Gastrocnemius medialis (tissue), 4 donors: ENCODE data around the gene GAREM1. TPM values are rescaled to one million over a fixed set of nuclear protein-coding genes. Genes with fewer than 3 reads are reported as not detected.

ENCODE experiments used
- ATAC-seq, 2 donors: fragments of 150-250 bp; one replicate each; pipeline ENCODE4 v1.9.1; 2016
- DNase-seq, 2 donors: peaks; one replicate each; pipeline ENCODE4 v3.0.0-alpha.2; 2019
- H3K27ac ChIP-seq, 4 donors: fragments of 200-600 bp; sonication (generic); 1 replicate in 1 of 4; 2 replicates in 3 of 4; pipeline ENCODE4 v1.5.1; 2016 to 2018; ENCODE audit warnings: mild to moderate bottlenecking in 2 of 4, moderate library complexity in 1 of 4
- H3K27me3 ChIP-seq, 3 donors: fragments of 200-600 bp; sonication (generic) in 2 of 3; 1 replicate in 1 of 3; 2 replicates in 2 of 3; pipeline versions ENCODE4 v1.5.1 to v1.6.0; 2016 to 2019; ENCODE audit warnings: mild to moderate bottlenecking in 1 of 3, moderate library complexity in 1 of 3
- H3K36me3 ChIP-seq, 2 donors: fragments of 200-600 bp; sonication (generic) in 1 of 2; one replicate each; pipeline ENCODE4 v1.5.1; 2017 to 2018
- H3K4me1 ChIP-seq, 2 donors: fragments of 200-600 bp; sonication (generic) in 1 of 2; one replicate each; pipeline ENCODE4 v1.5.1; 2016 to 2017; ENCODE audit warnings: mild to moderate bottlenecking in 2 of 2
- H3K4me3 ChIP-seq, 4 donors: fragments of 200-600 bp; sonication (generic) in 3 of 4; 1 replicate in 1 of 4; 2 replicates in 3 of 4; pipeline ENCODE4 v1.5.1; 2016 to 2019; ENCODE audit warnings: mild to moderate bottlenecking in 2 of 4
- H3K9me3 ChIP-seq, 3 donors: fragments of 200-600 bp; sonication (generic) in 2 of 3; 1 replicate in 1 of 3; 2 replicates in 2 of 3; pipeline ENCODE4 v1.5.1; 2016 to 2019
- CTCF ChIP-seq, 5 experiments: fragments of 450-650 bp in 3 of 5; fragments of 200-600 bp in 2 of 5; sonication (generic) in 2 of 5; IDR thresholded peaks in 4 of 5; conservative IDR thresholded peaks in 1 of 5; 1 replicate in 4 of 5; 2 replicates in 1 of 5; pipeline ENCODE4 v1.5.1; 2016 to 2019; ENCODE audit warnings: antibody characterized with exemption in 5 of 5, mild to moderate bottlenecking in 3 of 5, moderate library complexity in 3 of 5
- POLR2A ChIP-seq, 2 donors: fragments of 450-650 bp; IDR thresholded peaks; one replicate each; pipeline ENCODE4 v1.6.1; 2017; ENCODE audit warnings: antibody characterized with exemption in 2 of 2, mild to moderate bottlenecking in 2 of 2, moderate library complexity in 2 of 2
- in situ Hi-C, 4 donors: fragments of 200-750 bp; cut with MboI; loops; one replicate each; pipeline versions ENCODE4 v1.15.0 to v1.8.0; 2017; ENCODE audit warnings: low sequenced_read_pairs in 4 of 4
- intact Hi-C: fragments of 100-400 bp; cut with DNase I; formaldehyde crosslinking; loops from one replicate; pipeline ENCODE4 v1.15.1; 2023; ENCODE audit warnings: low total_unique reads
- total RNA-seq, 4 donors: library from RNA; depleted of rRNA; stranded (reverse); fragments of >200 nt; gene quantifications; one replicate each; pipeline versions ENCODE4 v1.1.0 to v1.2.3, GENCODE V29; 2016

Gene GAREM1
- total RNA-seq, 4 donors from 2014 or later, result 13.4 to 21.9 (median 16.4) TPM

GRCh38 chr18:32358075-32358474 lies 112.6 kb downstream of the GAREM1 start:
- H3K4me1 ChIP-seq, result no peaks in the 10 kb centered on the region
- intact Hi-C loops, result no loop called here
- in situ Hi-C loops, result no loop called here
- H3K4me3 ChIP-seq, result no peak overlapping the region
- DNase-seq (no peak), ATAC-seq (no peak)
- H3K27me3 ChIP-seq, result no peaks in the 10 kb centered on the region
- no peaks in the 10 kb centered on the region for H3K9me3 ChIP-seq
- H3K27ac ChIP-seq, result no peak overlapping the region
- TF ChIP-seq CTCF (IDR thresholded peaks at IDR 0.05 in 4 of 5, conservative IDR thresholded peaks at IDR 0.05 in 1 of 5), result no peak
- TF ChIP-seq POLR2A (IDR thresholded peaks at IDR 0.05), result no peak
- no peaks in the 10 kb centered on the region for H3K36me3 ChIP-seq

GRCh38 chr18:32355896-32356295 lies 114.8 kb downstream of the GAREM1 start:
- ATAC-seq, result no peak
- no peak for TF ChIP-seq POLR2A (IDR thresholded peaks at IDR 0.05)
- TF ChIP-seq CTCF (IDR thresholded peaks at IDR 0.05 in 4 of 5, conservative IDR thresholded peaks at IDR 0.05 in 1 of 5), result no peak
- intact Hi-C loops (no loop called here), in situ Hi-C loops (no loop called here)
- no peaks in the 10 kb centered on the region for H3K27me3 ChIP-seq
- no peaks in the 10 kb centered on the region for H3K36me3 ChIP-seq
- no peaks in the 10 kb centered on the region for H3K9me3 ChIP-seq
- DNase-seq, result no peak
- peaks cover 4 to 8% of the 10 kb centered on the region in 2 donors for H3K4me1 ChIP-seq
- H3K27ac ChIP-seq, result no peak overlapping the region
- H3K4me3 ChIP-seq, result no peak overlapping the region

- in situ Hi-C loops, result no loop called here
- TF ChIP-seq POLR2A (IDR thresholded peaks at IDR 0.05) (no peak), CTCF (IDR thresholded peaks at IDR 0.05 in 4 of 5, conservative IDR thresholded peaks at IDR 0.05 in 1 of 5) (no peak)
- ATAC-seq (no peak), DNase-seq (no peak)
- Histone ChIP-seq H3K36me3 (no peaks in the 10 kb centered on the region), H3K4me3 (no peak overlapping the region), H3K27me3 (no peaks in the 10 kb centered on the region), H3K27ac (no peak overlapping the region), H3K4me1 (peaks cover 18 to 19% of the 10 kb centered on the region in 2 donors), H3K9me3 (no peaks in the 10 kb centered on the region)
- intact Hi-C loops, result loop anchor here (5.0 kb wide), 1 partner anchor 33 kb away; no protein-coding TSS in a partner anchor
Observed at GRCh38 chr18:32354518-32354917, 116.2 kb downstream of the GAREM1 start.

GRCh38 chr18:32353257-32353656 lies 117.4 kb downstream of the GAREM1 start:
- intact Hi-C loops, result loop anchor here (5.0 kb wide), 1 partner anchor 34 kb away; no protein-coding TSS in a partner anchor
- H3K27ac ChIP-seq, result no peak overlapping the region

GRCh38 chr18:32351032-32351431 lies 119.7 kb downstream of the GAREM1 start:
- Histone ChIP-seq H3K4me3 (no peak overlapping the region), H3K4me1 (peaks cover 24 to 33% of the 10 kb centered on the region in 2 donors), H3K9me3 (no peaks in the 10 kb centered on the region), H3K27ac (peak overlapping the region; percentile 34 to 70 (median 60)), H3K36me3 (no peaks in the 10 kb centered on the region), H3K27me3 (no peaks in the 10 kb centered on the region)
- in situ Hi-C loops (no loop called here), intact Hi-C loops (loop anchor here (5.0 kb wide), 1 partner anchor 36 kb away; no protein-coding TSS in a partner anchor)
- no peak for DNase-seq
- ATAC-seq, result peak; percentile 32 to 36
- TF ChIP-seq CTCF (IDR thresholded peaks at IDR 0.05 in 4 of 5, conservative IDR thresholded peaks at IDR 0.05 in 1 of 5) (no peak), POLR2A (IDR thresholded peaks at IDR 0.05) (no peak)

More at GRCh38 chr18:32353257-32353656, 117.4 kb downstream of the GAREM1 start:
- Histone ChIP-seq H3K27me3 (no peaks in the 10 kb centered on the region), H3K4me1 (peaks cover 24 to 26% of the 10 kb centered on the region in 2 donors), H3K4me3 (no peak overlapping the region), H3K9me3 (no peaks in the 10 kb centered on the region), H3K36me3 (no peaks in the 10 kb centered on the region)
- ATAC-seq, result no peak
- DNase-seq, result no peak
- in situ Hi-C loops, result no loop called here
- TF ChIP-seq POLR2A (IDR thresholded peaks at IDR 0.05), result no peak
